ENCODE results near the gene ZMAT5. TPM values are rescaled to one million over a fixed set of nuclear protein-coding genes. Genes with fewer than 3 reads are reported as not detected.

The ZMAT5 gene
- total RNA-seq, 1 experiment from 2014 or later = 24.2 TPM

DNA sequence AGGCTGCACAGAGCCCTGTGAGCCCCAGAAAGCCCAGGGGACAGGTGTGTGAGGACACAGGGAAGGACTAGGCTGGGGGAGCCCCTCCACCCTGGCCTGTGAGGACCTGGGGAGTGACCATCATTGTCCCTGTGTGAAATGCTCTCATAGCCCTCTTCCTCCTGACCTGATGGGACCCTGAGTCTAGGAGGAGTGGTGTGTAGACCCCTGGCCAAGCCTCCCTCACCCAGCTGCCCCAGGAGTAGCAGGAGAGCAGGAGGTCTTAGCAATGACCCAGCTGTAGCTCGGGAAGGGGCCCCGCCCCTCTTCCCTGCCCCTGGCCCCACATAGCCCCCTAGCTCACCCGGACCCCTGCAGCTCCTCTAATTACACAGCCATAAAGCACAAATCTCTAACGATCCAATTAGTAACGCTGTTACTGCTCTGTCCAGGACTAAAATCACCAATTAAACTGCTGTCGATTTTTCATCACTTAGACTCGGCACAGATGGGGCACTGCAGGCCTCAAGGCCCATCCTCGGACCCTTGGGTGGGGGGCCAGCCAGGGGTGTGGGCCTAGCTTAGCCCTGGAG, 53.6 kb downstream of the ZMAT5 start:
- TF ChIP-seq, protein P1, sequence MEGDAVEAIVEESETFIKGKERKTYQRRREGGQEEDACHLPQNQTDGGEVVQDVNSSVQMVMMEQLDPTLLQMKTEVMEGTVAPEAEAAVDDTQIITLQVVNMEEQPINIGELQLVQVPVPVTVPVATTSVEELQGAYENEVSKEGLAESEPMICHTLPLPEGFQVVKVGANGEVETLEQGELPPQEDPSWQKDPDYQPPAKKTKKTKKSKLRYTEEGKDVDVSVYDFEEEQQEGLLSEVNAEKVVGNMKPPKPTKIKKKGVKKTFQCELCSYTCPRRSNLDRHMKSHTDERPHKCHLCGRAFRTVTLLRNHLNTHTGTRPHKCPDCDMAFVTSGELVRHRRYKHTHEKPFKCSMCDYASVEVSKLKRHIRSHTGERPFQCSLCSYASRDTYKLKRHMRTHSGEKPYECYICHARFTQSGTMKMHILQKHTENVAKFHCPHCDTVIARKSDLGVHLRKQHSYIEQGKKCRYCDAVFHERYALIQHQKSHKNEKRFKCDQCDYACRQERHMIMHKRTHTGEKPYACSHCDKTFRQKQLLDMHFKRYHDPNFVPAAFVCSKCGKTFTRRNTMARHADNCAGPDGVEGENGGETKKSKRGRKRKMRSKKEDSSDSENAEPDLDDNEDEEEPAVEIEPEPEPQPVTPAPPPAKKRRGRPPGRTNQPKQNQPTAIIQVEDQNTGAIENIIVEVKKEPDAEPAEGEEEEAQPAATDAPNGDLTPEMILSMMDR (conservative IDR thresholded peaks at IDR 0.05; ENCODE audit: low read depth, low read length) = no peak
- TF ChIP-seq EZH2 (IDR thresholded peaks at IDR 0.05; ENCODE audit: low read length, unreplicated experiment) (no peak), EZH2phosphoT487 (IDR thresholded peaks at IDR 0.05; ENCODE audit: borderline replicate concordance, low read length) (no peak)
- Histone ChIP-seq H3K27me3 (ENCODE audit: low read length) (no peaks in the 10 kb centered on the region), H3K4me3 (ENCODE audit: low read length) (no peak overlapping the region), H3K4me1 (ENCODE audit: insufficient read depth, low read length) (no peaks in the 10 kb centered on the region), H3K79me2 (ENCODE audit: low read length) (no peaks in the 10 kb centered on the region), H3K9me2 (replicated peaks; ENCODE audit: low read length) (no peaks in the 10 kb centered on the region), H3K9me3 (ENCODE audit: low read length) (no peaks in the 10 kb centered on the region), H3K9ac (ENCODE audit: low read length) (no peak overlapping the region), H3K4me2 (ENCODE audit: low read length) (no peak overlapping the region), H2AFZ (ENCODE audit: low read length) (no peak overlapping the region), H3F3A (ENCODE audit: low read length, unreplicated experiment) (no peaks in the 10 kb centered on the region), H3K36me3 (ENCODE audit: low read depth, low read length) (no peaks in the 10 kb centered on the region), H4K20me1 (ENCODE audit: low read length) (no peaks in the 10 kb centered on the region), H3K27ac (ENCODE audit: low read length) (no peak overlapping the region)
- ATAC-seq = no peak
- ChIA-PET CTCF (no interaction called here), POLR2A (ENCODE audit: unreplicated experiment) (no interaction called here)
- no TSS peak for BruUV-seq (replicated peaks)
- no peak for DNase-seq
- intact Hi-C loops (cut with micrococcal nuclease) = no loop called here

DNA sequence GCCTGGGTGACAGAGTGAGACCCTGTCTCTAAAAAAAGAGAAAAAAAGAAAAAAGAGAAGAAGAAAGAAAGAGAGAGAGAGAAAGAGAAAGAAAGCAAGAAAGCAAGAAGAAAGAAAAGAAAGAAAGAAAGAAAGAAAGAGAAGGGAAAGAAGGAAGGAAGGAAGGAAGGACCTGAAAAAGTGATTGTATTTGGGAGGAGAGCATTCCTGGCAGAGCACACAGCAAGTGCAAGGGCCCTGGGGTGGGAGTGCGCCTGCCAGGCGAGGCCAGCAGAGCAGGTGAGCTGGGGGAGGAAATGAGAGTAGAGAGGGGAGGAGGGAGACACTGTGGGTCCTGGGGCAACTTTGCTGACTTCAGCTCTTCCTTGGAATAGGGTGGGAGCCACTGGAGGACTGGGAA, 54.7 kb downstream of the ZMAT5 start:
- H3K79me2 ChIP-seq (ENCODE audit: low read length) = no peaks in the 10 kb centered on the region
- H3K4me3 ChIP-seq (ENCODE audit: low read length) = no peak overlapping the region
- TF ChIP-seq EZH2phosphoT487 (IDR thresholded peaks at IDR 0.05; ENCODE audit: borderline replicate concordance, low read length) (no peak), EZH2 (IDR thresholded peaks at IDR 0.05; ENCODE audit: low read length, unreplicated experiment) (no peak)
- TF ChIP-seq, protein P1 (conservative IDR thresholded peaks at IDR 0.05; ENCODE audit: low read depth, low read length) = no peak
- no peaks in the 10 kb centered on the region for H4K20me1 ChIP-seq (ENCODE audit: low read length)
- no peak overlapping the region for H2AFZ ChIP-seq (ENCODE audit: low read length)
- ATAC-seq (no peak), DNase-seq (no peak)
- CTCF ChIA-PET = no interaction called here
- no peak overlapping the region for H3K9ac ChIP-seq (ENCODE audit: low read length)
- no peaks in the 10 kb centered on the region for H3K4me1 ChIP-seq (ENCODE audit: insufficient read depth, low read length)
- no peaks in the 10 kb centered on the region for H3K27me3 ChIP-seq (ENCODE audit: low read length)
- no peaks in the 10 kb centered on the region for H3K36me3 ChIP-seq (ENCODE audit: low read depth, low read length)
- H3K9me2 ChIP-seq (replicated peaks; ENCODE audit: low read length) = no peaks in the 10 kb centered on the region
- no peak overlapping the region for H3K4me2 ChIP-seq (ENCODE audit: low read length)
- H3F3A ChIP-seq (ENCODE audit: low read length, unreplicated experiment) = no peaks in the 10 kb centered on the region
- H3K9me3 ChIP-seq (ENCODE audit: low read length) = no peaks in the 10 kb centered on the region
- POLR2A ChIA-PET (ENCODE audit: unreplicated experiment) = interaction anchor here (0.6 kb wide), 1 partner anchor 55 kb away, joined by 5 read pairs; the partner anchor contains the start of gene ZMAT5
- BruUV-seq (replicated peaks) = no TSS peak
- intact Hi-C loops (cut with micrococcal nuclease) = no loop called here
- no peak overlapping the region for H3K27ac ChIP-seq (ENCODE audit: low read length)

DNA sequence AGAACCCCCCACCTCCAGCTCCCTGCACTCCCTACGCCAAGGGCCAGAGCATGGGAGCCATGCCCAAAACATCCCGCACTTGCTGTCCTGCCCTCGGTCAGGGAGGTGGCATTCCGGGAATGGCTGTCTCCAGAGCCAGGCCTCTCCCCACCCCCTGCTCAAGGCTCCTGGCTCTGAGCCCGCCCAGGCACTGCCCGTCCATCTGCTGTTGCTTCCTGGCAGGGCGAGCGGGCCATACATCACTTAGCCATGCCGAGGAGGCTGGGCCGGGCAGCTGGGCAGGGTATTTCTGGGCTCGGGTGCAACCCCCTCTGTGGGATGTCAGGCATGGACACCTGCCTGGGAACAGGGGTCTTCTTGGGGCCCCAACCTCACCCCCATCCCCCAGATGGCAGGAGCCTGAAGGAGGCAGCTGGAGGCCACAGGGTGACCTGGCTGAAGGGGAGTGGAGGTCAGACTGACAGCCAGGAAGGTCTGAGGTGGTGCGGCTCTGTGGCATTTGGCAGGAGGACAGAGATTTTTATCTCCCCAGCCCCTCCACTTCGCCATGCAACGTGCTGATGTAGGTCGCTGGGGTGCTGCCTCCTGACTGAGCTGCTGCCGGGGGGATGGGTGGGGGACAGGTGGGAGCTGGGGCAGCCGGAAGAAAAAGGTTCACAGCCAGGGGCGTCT, 55.7 kb downstream of the ZMAT5 start:
- Histone ChIP-seq H3K9me3 (ENCODE audit: low read length) (no peaks in the 10 kb centered on the region), H3K4me3 (ENCODE audit: low read length) (no peak overlapping the region), H3K4me2 (ENCODE audit: low read length) (no peak overlapping the region), H3K4me1 (ENCODE audit: insufficient read depth, low read length) (no peaks in the 10 kb centered on the region), H3K27ac (ENCODE audit: low read length) (no peak overlapping the region), H3K79me2 (ENCODE audit: low read length) (no peaks in the 10 kb centered on the region), H3K27me3 (ENCODE audit: low read length) (no peaks in the 10 kb centered on the region), H3F3A (ENCODE audit: low read length, unreplicated experiment) (no peaks in the 10 kb centered on the region), H3K9me2 (replicated peaks; ENCODE audit: low read length) (no peaks in the 10 kb centered on the region), H2AFZ (ENCODE audit: low read length) (no peak overlapping the region), H4K20me1 (ENCODE audit: low read length) (no peaks in the 10 kb centered on the region), H3K9ac (ENCODE audit: low read length) (no peak overlapping the region), H3K36me3 (ENCODE audit: low read depth, low read length) (no peaks in the 10 kb centered on the region)
- no peak for ATAC-seq
- ChIA-PET POLR2A (ENCODE audit: unreplicated experiment) (interaction anchor here (0.6 kb wide), 1 partner anchor 56 kb away, joined by 5 read pairs; the partner anchor contains the start of gene ZMAT5), CTCF (no interaction called here)
- TF ChIP-seq EZH2phosphoT487 (IDR thresholded peaks at IDR 0.05; ENCODE audit: borderline replicate concordance, low read length) = no peak
- TF ChIP-seq EZH2 (IDR thresholded peaks at IDR 0.05; ENCODE audit: low read length, unreplicated experiment) = no peak
- TF ChIP-seq, protein P1 (conservative IDR thresholded peaks at IDR 0.05; ENCODE audit: low read depth, low read length) = no peak
- intact Hi-C loops (cut with micrococcal nuclease) = no loop called here
- no peak for DNase-seq
- BruUV-seq (replicated peaks) = no TSS peak

Measured in PC-3 (cell line).